Neural cell (in vitro differentiated cells): ENCODE data around the gene USP48. TPM values are rescaled to one million over a fixed set of nuclear protein-coding genes. Genes with fewer than 3 reads are reported as not detected.

Experiments
- H2AFZ ChIP-seq: fragments of 200-600, 300-800 bp; sonication (generic), shearing (Covaris generic); 2 replicates; pipeline ENCODE4 v1.6.0; 2014; ENCODE audit warnings: low read depth, mild to moderate bottlenecking, antibody characterized with exemption, low read length, moderate library complexity
- H3F3A ChIP-seq: fragments of 200-600 bp; shearing (Covaris generic); 2 replicates; pipeline ENCODE4 v1.6.1; 2016; ENCODE audit warnings: mild to moderate bottlenecking, moderate library complexity, mixed read lengths, antibody characterized with exemption, low read length; ENCODE audit not compliant: insufficient read depth, poor library complexity, severe bottlenecking
- H3K27ac ChIP-seq: fragments of 200-600, 300-800 bp; sonication (generic), shearing (Covaris generic); 2 replicates; pipeline ENCODE4 v1.5.1; 2014; ENCODE audit warnings: mild to moderate bottlenecking, low read length, moderate library complexity
- H3K27me3 ChIP-seq: fragments of 300-800, 200-600 bp; sonication (generic), shearing (Covaris generic); 2 replicates; pipeline ENCODE4 v1.6.0; 2014; ENCODE audit warnings: mild to moderate bottlenecking, low read depth, low read length, moderate library complexity; ENCODE audit not compliant: insufficient read depth
- H3K36me3 ChIP-seq: fragments of 300-800, 200-600 bp; sonication (generic), shearing (Covaris generic); 2 replicates; pipeline ENCODE4 v1.5.1; 2014; ENCODE audit warnings: mild to moderate bottlenecking, antibody characterized with exemption, low read length, moderate library complexity; ENCODE audit not compliant: insufficient read depth
- H3K4me2 ChIP-seq: fragments of 300-800, 200-600 bp; sonication (generic), shearing (Covaris generic); 2 replicates; pipeline ENCODE4 v1.6.0; 2014; ENCODE audit warnings: mild to moderate bottlenecking, low read length
- H3K4me3 ChIP-seq: fragments of 300-800, 200-600 bp; sonication (generic), shearing (Covaris generic); 2 replicates; pipeline ENCODE4 v1.5.1; 2014; ENCODE audit warnings: mild to moderate bottlenecking, low read length, moderate library complexity
- H3K79me2 ChIP-seq: fragments of 200-600 bp; shearing (Covaris generic); replicated peaks from 2 replicates; pipeline ENCODE4 v1.6.0; 2014; ENCODE audit warnings: mild to moderate bottlenecking, low read length, moderate library complexity; ENCODE audit not compliant: insufficient read depth
- H3K9ac ChIP-seq: fragments of 300-800, 200-600 bp; sonication (generic), shearing (Covaris generic); 2 replicates; pipeline ENCODE4 v1.6.1; 2016; ENCODE audit warnings: mild to moderate bottlenecking, low read length, mixed read lengths
- H3K9me2 ChIP-seq: fragments of 200-600 bp; shearing (Covaris generic); 2 replicates; pipeline ENCODE4 v1.6.1; 2016; ENCODE audit warnings: mild to moderate bottlenecking, low read length, mixed read lengths; ENCODE audit not compliant: insufficient read depth
- H3K9me3 ChIP-seq: fragments of 200-600, 300-800 bp; sonication (generic), shearing (Covaris generic); 2 replicates; pipeline ENCODE4 v1.6.1; 2016; ENCODE audit warnings: mild to moderate bottlenecking, mixed run types, low read length, moderate library complexity, mixed read lengths
- H4K20me1 ChIP-seq: fragments of 200-600 bp; shearing (Covaris generic); 2 replicates; pipeline ENCODE4 v1.6.1; 2016; ENCODE audit warnings: mild to moderate bottlenecking, mixed run types; ENCODE audit not compliant: insufficient read depth
- EP300 ChIP-seq: fragments of 450-650 bp; conservative IDR thresholded peaks from 2 replicates; pipeline ENCODE4 v1.6.1; 2014; ENCODE audit warnings: antibody characterized with exemption, mild to moderate bottlenecking, moderate library complexity; ENCODE audit not compliant: poor library complexity, severe bottlenecking
- EZH2 ChIP-seq: fragments of 200-600, 300-800 bp; shearing (Covaris generic), sonication (generic); IDR thresholded peaks from 2 replicates; pipeline ENCODE4 v1.6.1; 2014; ENCODE audit warnings: antibody characterized with exemption, low read length, borderline replicate concordance, mild to moderate bottlenecking; ENCODE audit not compliant: insufficient read depth, poor library complexity, severe bottlenecking
- MXI1 ChIP-seq: fragments of 450-650 bp; conservative IDR thresholded peaks from 2 replicates; pipeline ENCODE4 v1.6.1; 2014; ENCODE audit warnings: antibody characterized with exemption, mild to moderate bottlenecking; ENCODE audit not compliant: poor library complexity, severe bottlenecking
- POLR2AphosphoS5 ChIP-seq: IDR thresholded peaks from 2 replicates; pipeline ENCODE4 v1.6.1; 2012
- RAD21 ChIP-seq: fragments of 450-650 bp; conservative IDR thresholded peaks from 2 replicates; pipeline ENCODE4 v1.6.1; 2014; ENCODE audit warnings: antibody characterized with exemption, mild to moderate bottlenecking, moderate library complexity
- SMC3 ChIP-seq: fragments of 450-650 bp; conservative IDR thresholded peaks from 2 replicates; pipeline ENCODE4 v1.6.1; 2014; ENCODE audit warnings: antibody characterized with exemption, mild to moderate bottlenecking, moderate library complexity; ENCODE audit not compliant: poor library complexity
- TAF1 ChIP-seq: IDR thresholded peaks from 2 replicates; pipeline ENCODE4 v1.6.1; 2012; ENCODE audit warnings: low read depth
- polyA plus RNA-seq: library from polyadenylated mRNA; depleted of rRNA; stranded (reverse); fragments of >200 nt; gene quantifications from 2 replicates; pipeline ENCODE4 v1.2.3, GENCODE V29; 2014
- TF ChIP-seq, protein P1 (sequence below): IDR thresholded peaks from 2 replicates; pipeline ENCODE4 v1.6.1; 2012; ENCODE audit warnings: borderline replicate concordance
- TF ChIP-seq, protein P2 (sequence below): fragments of 450-650 bp; IDR thresholded peaks from 2 replicates; pipeline ENCODE4 v1.5.1; 2014; ENCODE audit warnings: antibody characterized with exemption, mild to moderate bottlenecking, moderate library complexity; ENCODE audit not compliant: poor library complexity, severe bottlenecking

The USP48 gene
- polyA plus RNA-seq, 1 donor from 2014 or later: 67.2 TPM

DNA sequence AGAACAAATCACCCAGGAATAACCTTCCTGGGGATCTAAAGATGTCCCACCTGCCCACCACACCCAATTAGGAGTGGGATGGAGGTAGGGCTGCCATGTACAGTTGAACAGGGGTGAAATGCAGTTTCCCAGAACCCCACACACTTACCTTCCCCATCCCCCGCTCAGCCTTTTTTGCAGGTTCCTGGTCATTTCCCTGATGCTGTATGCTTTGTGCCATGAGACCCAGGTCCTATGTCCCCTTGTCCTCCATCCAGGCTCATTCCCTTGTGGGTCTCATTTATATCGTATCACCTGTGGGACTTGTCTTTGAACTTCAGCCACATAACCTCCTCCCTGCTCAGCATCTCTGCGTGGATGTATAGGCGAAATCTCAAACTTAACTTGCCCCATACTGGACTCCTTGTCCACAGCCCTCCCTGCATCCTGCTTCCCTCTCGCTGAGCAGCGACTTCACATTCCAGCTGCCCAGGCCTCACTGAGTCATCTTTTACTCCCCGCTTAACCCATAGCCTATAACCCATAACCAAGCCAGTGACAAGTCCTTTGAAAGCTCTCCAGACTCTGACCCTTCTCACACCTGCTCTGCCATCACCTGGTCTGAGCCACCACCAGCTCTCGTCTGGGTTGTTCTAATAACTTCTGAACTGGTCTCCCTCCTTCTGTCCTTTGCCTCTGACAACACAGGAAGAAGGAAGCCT lies 33.8 kb upstream of the USP48 start:
- H4K20me1 ChIP-seq: no peaks in the 10 kb centered on the region
- H3K4me2 ChIP-seq: no peak overlapping the region
- H3K79me2 ChIP-seq: no peaks in the 10 kb centered on the region
- no peak overlapping the region for H3K27ac ChIP-seq
- no peak for TF ChIP-seq EP300
- no peak for TF ChIP-seq EZH2
- TF ChIP-seq POLR2AphosphoS5: no peak
- TF ChIP-seq, protein P1, sequence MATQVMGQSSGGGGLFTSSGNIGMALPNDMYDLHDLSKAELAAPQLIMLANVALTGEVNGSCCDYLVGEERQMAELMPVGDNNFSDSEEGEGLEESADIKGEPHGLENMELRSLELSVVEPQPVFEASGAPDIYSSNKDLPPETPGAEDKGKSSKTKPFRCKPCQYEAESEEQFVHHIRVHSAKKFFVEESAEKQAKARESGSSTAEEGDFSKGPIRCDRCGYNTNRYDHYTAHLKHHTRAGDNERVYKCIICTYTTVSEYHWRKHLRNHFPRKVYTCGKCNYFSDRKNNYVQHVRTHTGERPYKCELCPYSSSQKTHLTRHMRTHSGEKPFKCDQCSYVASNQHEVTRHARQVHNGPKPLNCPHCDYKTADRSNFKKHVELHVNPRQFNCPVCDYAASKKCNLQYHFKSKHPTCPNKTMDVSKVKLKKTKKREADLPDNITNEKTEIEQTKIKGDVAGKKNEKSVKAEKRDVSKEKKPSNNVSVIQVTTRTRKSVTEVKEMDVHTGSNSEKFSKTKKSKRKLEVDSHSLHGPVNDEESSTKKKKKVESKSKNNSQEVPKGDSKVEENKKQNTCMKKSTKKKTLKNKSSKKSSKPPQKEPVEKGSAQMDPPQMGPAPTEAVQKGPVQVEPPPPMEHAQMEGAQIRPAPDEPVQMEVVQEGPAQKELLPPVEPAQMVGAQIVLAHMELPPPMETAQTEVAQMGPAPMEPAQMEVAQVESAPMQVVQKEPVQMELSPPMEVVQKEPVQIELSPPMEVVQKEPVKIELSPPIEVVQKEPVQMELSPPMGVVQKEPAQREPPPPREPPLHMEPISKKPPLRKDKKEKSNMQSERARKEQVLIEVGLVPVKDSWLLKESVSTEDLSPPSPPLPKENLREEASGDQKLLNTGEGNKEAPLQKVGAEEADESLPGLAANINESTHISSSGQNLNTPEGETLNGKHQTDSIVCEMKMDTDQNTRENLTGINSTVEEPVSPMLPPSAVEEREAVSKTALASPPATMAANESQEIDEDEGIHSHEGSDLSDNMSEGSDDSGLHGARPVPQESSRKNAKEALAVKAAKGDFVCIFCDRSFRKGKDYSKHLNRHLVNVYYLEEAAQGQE: no peak
- TF ChIP-seq SMC3: no peak
- TF ChIP-seq RAD21: no peak
- TF ChIP-seq TAF1: no peak
- TF ChIP-seq, protein P2, sequence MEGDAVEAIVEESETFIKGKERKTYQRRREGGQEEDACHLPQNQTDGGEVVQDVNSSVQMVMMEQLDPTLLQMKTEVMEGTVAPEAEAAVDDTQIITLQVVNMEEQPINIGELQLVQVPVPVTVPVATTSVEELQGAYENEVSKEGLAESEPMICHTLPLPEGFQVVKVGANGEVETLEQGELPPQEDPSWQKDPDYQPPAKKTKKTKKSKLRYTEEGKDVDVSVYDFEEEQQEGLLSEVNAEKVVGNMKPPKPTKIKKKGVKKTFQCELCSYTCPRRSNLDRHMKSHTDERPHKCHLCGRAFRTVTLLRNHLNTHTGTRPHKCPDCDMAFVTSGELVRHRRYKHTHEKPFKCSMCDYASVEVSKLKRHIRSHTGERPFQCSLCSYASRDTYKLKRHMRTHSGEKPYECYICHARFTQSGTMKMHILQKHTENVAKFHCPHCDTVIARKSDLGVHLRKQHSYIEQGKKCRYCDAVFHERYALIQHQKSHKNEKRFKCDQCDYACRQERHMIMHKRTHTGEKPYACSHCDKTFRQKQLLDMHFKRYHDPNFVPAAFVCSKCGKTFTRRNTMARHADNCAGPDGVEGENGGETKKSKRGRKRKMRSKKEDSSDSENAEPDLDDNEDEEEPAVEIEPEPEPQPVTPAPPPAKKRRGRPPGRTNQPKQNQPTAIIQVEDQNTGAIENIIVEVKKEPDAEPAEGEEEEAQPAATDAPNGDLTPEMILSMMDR: no peak
- TF ChIP-seq MXI1: no peak
- H3K9me2 ChIP-seq: no peaks in the 10 kb centered on the region
- H3F3A ChIP-seq: no peaks in the 10 kb centered on the region
- no peaks in the 10 kb centered on the region for H3K36me3 ChIP-seq
- H3K27me3 ChIP-seq: peaks cover 7% of the 10 kb centered on the region
- no peaks in the 10 kb centered on the region for H3K9me3 ChIP-seq
- H3K4me3 ChIP-seq: no peak overlapping the region
- no peak overlapping the region for H3K9ac ChIP-seq
- H2AFZ ChIP-seq: no peak overlapping the region

DNA sequence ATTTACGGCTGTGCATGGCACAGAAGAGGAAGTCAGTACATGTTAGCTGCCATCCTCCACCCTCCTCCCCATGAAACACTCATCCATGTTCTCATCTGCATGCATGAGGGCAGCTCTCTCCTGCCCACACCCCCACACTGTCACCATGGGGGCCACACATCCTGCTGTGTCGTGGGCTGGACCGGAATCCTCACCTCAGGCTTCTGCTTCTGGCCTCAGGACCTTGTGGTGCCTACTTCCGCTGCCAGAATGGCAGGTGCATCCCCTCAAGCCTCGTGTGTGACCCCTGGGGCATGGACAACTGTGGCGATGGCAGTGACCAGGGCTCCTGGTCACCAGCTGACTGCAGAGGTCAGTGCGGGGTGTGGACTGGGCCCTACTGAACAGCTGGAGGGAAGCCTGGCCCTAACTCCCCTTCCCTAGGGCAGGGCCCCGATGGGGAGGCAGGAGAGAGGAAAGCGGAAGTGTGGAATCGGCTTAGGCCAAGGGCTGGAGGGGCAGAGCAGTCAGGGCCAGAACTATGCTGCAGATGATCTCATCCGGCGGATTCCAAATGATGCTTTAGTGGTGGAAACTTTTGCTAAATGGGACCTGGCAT lies 32.9 kb upstream of the USP48 start:
- Histone ChIP-seq H3F3A (no peaks in the 10 kb centered on the region), H3K9me2 (no peaks in the 10 kb centered on the region), H3K4me3 (no peak overlapping the region), H3K27me3 (peaks cover 7% of the 10 kb centered on the region), H4K20me1 (no peaks in the 10 kb centered on the region), H3K9me3 (no peaks in the 10 kb centered on the region), H3K4me2 (no peak overlapping the region), H3K9ac (no peak overlapping the region), H3K79me2 (no peaks in the 10 kb centered on the region), H3K36me3 (no peaks in the 10 kb centered on the region), H3K27ac (no peak overlapping the region), H2AFZ (no peak overlapping the region)
- no peak for TF ChIP-seq RAD21
- no peak for TF ChIP-seq TAF1
- TF ChIP-seq EZH2: no peak
- TF ChIP-seq, protein P2: no peak
- no peak for TF ChIP-seq EP300
- TF ChIP-seq, protein P1: no peak
- TF ChIP-seq SMC3: no peak
- no peak for TF ChIP-seq POLR2AphosphoS5
- no peak for TF ChIP-seq MXI1
